ENCODE results near the gene SLIT3.

Gene SLIT3

GRCh38 chr5:169174923-169175322 is 126.0 kb downstream of the SLIT3 start:
- DNase-seq (ENCODE audit: low spot score) = no peak

- no peak for DNase-seq (ENCODE audit: low spot score)
Measured at GRCh38 chr5:169173372-169173771, 127.6 kb downstream of the SLIT3 start.

- DNase-seq (ENCODE audit: low spot score) = no peak
Measured at GRCh38 chr5:169171515-169171914, 129.4 kb downstream of the SLIT3 start.

- no peak for DNase-seq (ENCODE audit: low spot score)
Measured at GRCh38 chr5:169169783-169170182, 131.2 kb downstream of the SLIT3 start.

- no peak for DNase-seq (ENCODE audit: low spot score)
Measured at GRCh38 chr5:169168280-169168679, 132.7 kb downstream of the SLIT3 start.

- DNase-seq (ENCODE audit: low spot score) = no peak
Measured at GRCh38 chr5:169166078-169166477, 134.9 kb downstream of the SLIT3 start.

GRCh38 chr5:169165052-169165451 is 135.9 kb downstream of the SLIT3 start:
- DNase-seq (ENCODE audit: low spot score) = no peak

- DNase-seq (ENCODE audit: low spot score) = no peak
Measured at GRCh38 chr5:169164481-169164925, 136.4 kb downstream of the SLIT3 start.

- no peak for DNase-seq (ENCODE audit: low spot score)
Measured at GRCh38 chr5:169162407-169162806, 138.5 kb downstream of the SLIT3 start.

GRCh38 chr5:169161022-169161680 is 139.8 kb downstream of the SLIT3 start:
- no peak for DNase-seq (ENCODE audit: low spot score)

- DNase-seq (ENCODE audit: low spot score) = no peak
Measured at GRCh38 chr5:169160405-169160901, 140.5 kb downstream of the SLIT3 start.

- DNase-seq (ENCODE audit: low spot score) = no peak
Measured at GRCh38 chr5:169158764-169159163, 142.2 kb downstream of the SLIT3 start.

GRCh38 chr5:169157064-169157463 is 143.9 kb downstream of the SLIT3 start:
- DNase-seq (ENCODE audit: low spot score) = no peak

GRCh38 chr5:169154679-169155078 is 146.3 kb downstream of the SLIT3 start:
- no peak for DNase-seq (ENCODE audit: low spot score)

GRCh38 chr5:169153405-169153804 is 147.5 kb downstream of the SLIT3 start:
- no peak for DNase-seq (ENCODE audit: low spot score)

- DNase-seq (ENCODE audit: low spot score) = no peak
Measured at GRCh38 chr5:169152946-169153345, 148.0 kb downstream of the SLIT3 start.

- no peak for DNase-seq (ENCODE audit: low spot score)
Measured at GRCh38 chr5:169152453-169152852, 148.5 kb downstream of the SLIT3 start.

GRCh38 chr5:169151051-169151805 is 149.7 kb downstream of the SLIT3 start:
- no peak for DNase-seq (ENCODE audit: low spot score)

GRCh38 chr5:169150108-169150507 is 150.8 kb downstream of the SLIT3 start:
- DNase-seq (ENCODE audit: low spot score) = no peak

- DNase-seq (ENCODE audit: low spot score) = no peak
Measured at GRCh38 chr5:169149317-169149716, 151.6 kb downstream of the SLIT3 start.

- no peak for DNase-seq (ENCODE audit: low spot score)
Measured at GRCh38 chr5:169148138-169148740, 152.7 kb downstream of the SLIT3 start.

- no peak for DNase-seq (ENCODE audit: low spot score)
Measured at GRCh38 chr5:169147534-169147933, 153.4 kb downstream of the SLIT3 start.

- no peak for DNase-seq (ENCODE audit: low spot score)
Measured at GRCh38 chr5:169146158-169146557, 154.8 kb downstream of the SLIT3 start.

All from CD4-positive, alpha-beta T cell treated with Interleukin-2 at 100 ng/mL for 4 hours (primary cell).